ENCODE results near the gene PCDHAC1. TPM values are rescaled to one million over a fixed set of nuclear protein-coding genes. Genes with fewer than 3 reads are reported as not detected.

The PCDHAC1 gene
- total and polyA plus RNA-seq, 2 donors (not counting 3 experiments of a cell fraction or from before 2014, with no cell fraction given) = not detected

- H3K9me3 ChIP-seq (replicated peaks; ENCODE audit: control insufficient read depth, insufficient read depth, low read length) = no peaks in the 10 kb centered on the region
- no TSS peak for BruUV-seq (replicated peaks)
- no peaks in the 10 kb centered on the region for H4K20me1 ChIP-seq (replicated peaks; ENCODE audit: control insufficient read depth, extremely low read depth, insufficient read depth, low read length)
- dilution Hi-C loops (cut with MboI; ENCODE audit: extremely low pct_ligation_motif_present, low sequenced_read_pairs) (no loop called here), intact Hi-C loops (cut with micrococcal nuclease) (loop anchor here (1.0 to 5.0 kb wide), 2 partner anchors 44 to 115 kb away; partner anchors contain the start of gene PCDHA13)
- H3K27ac ChIP-seq (ENCODE audit: insufficient read depth, low read depth, low read length) = no peak overlapping the region
- no peak overlapping the region for H3K9ac ChIP-seq (replicated peaks; ENCODE audit: extremely low read depth, insufficient read depth, low read length)
- ChIA-PET POLR2A (no interaction called here), CTCF (interaction anchor here (0.6 to 2.4 kb wide), 11 partner anchors 9 to 118 kb away, joined by 3 to 34 read pairs (median 4); no protein-coding TSS in a partner anchor)
- H3K27me3 ChIP-seq (ENCODE audit: control insufficient read depth in 2 of 2, insufficient read depth in 2 of 2, low read length in 2 of 2) = peaks cover 23 to 25% of the 10 kb centered on the region in 2 experiments
- FAIRE-seq = peak; percentile 70
- peak overlapping the region; percentile 69 for H2AFZ ChIP-seq (ENCODE audit: low read depth, low read length)
- peak overlapping the region; percentile 3 for H3K4me2 ChIP-seq (ENCODE audit: insufficient read depth, low read length)
- H3K4me3 ChIP-seq (replicated peaks in 1 of 3; ENCODE audit: insufficient read depth in 1 of 3, low read depth in 1 of 3, low read length in 3 of 3) = peak overlapping the region in 2 of 3 experiments; percentile 1 to 23
- no peaks in the 10 kb centered on the region for H3K9me1 ChIP-seq (replicated peaks; ENCODE audit: control insufficient read depth, extremely low read depth, insufficient read depth, low read length)
- peaks cover 2% of the 10 kb centered on the region for H3K4me1 ChIP-seq (ENCODE audit: control insufficient read depth, extremely low read depth, insufficient read depth, low read length)
- peak; percentile 77 for DNase-seq (ENCODE audit: low read depth, low spot score)
- H3K36me3 ChIP-seq (ENCODE audit: control insufficient read depth in 2 of 2, extremely low read depth in 1 of 2, insufficient read depth in 2 of 2, low read length in 2 of 2) = no peaks in the 10 kb centered on the region
- TF ChIP-seq CTCF (IDR thresholded peaks at IDR 0.05; ENCODE audit: extremely low read depth in 1 of 2, insufficient read depth in 1 of 2, low read depth in 1 of 2, low read length in 2 of 2) = peak; percentile 87 to 96
- peak; percentile 27 for TF ChIP-seq EZH2 (IDR thresholded peaks at IDR 0.05; ENCODE audit: borderline replicate concordance, low read depth, low read length, severe bottlenecking)
- no peak for TF ChIP-seq MYC (IDR thresholded peaks at IDR 0.05; ENCODE audit: low read depth, low read length)
- no peaks in the 10 kb centered on the region for H3K79me2 ChIP-seq (ENCODE audit: control insufficient read depth, insufficient read depth, low read length)
Measured at GRCh38 chr5:140926443-140927227, 536 bp downstream of the PCDHAC1 start.

GRCh38 chr5:140927228-140927573, 1.1 kb downstream of the PCDHAC1 start:
- Histone ChIP-seq H3K4me3 (replicated peaks in 1 of 3; ENCODE audit: insufficient read depth in 1 of 3, low read depth in 1 of 3, low read length in 3 of 3) (peak overlapping the region in 2 of 3 experiments; percentile 1 to 23), H3K4me1 (ENCODE audit: control insufficient read depth, extremely low read depth, insufficient read depth, low read length) (peaks cover 2% of the 10 kb centered on the region), H3K9me3 (replicated peaks; ENCODE audit: control insufficient read depth, insufficient read depth, low read length) (no peaks in the 10 kb centered on the region), H3K4me2 (ENCODE audit: insufficient read depth, low read length) (peak overlapping the region; percentile 3), H3K79me2 (ENCODE audit: control insufficient read depth, insufficient read depth, low read length) (no peaks in the 10 kb centered on the region), H3K9me1 (replicated peaks; ENCODE audit: control insufficient read depth, extremely low read depth, insufficient read depth, low read length) (no peaks in the 10 kb centered on the region), H3K9ac (replicated peaks; ENCODE audit: extremely low read depth, insufficient read depth, low read length) (no peak overlapping the region), H4K20me1 (replicated peaks; ENCODE audit: control insufficient read depth, extremely low read depth, insufficient read depth, low read length) (no peaks in the 10 kb centered on the region), H2AFZ (ENCODE audit: low read depth, low read length) (peak overlapping the region; percentile 69), H3K36me3 (ENCODE audit: control insufficient read depth in 2 of 2, extremely low read depth in 1 of 2, insufficient read depth in 2 of 2, low read length in 2 of 2) (no peaks in the 10 kb centered on the region), H3K27me3 (ENCODE audit: control insufficient read depth in 2 of 2, insufficient read depth in 2 of 2, low read length in 2 of 2) (peaks cover 23 to 25% of the 10 kb centered on the region in 2 experiments), H3K27ac (ENCODE audit: insufficient read depth, low read depth, low read length) (no peak overlapping the region)
- FAIRE-seq (no peak), DNase-seq (ENCODE audit: low read depth, low spot score) (no peak)
- TF ChIP-seq FOS (IDR thresholded peaks at IDR 0.05; ENCODE audit: borderline replicate concordance, insufficient read depth, low read length) (no peak), JUN (IDR thresholded peaks at IDR 0.05; ENCODE audit: borderline replicate concordance, insufficient read depth, insufficient read length, low read depth) (no peak), POLR2A (IDR thresholded peaks at IDR 0.05; ENCODE audit: low read depth, low read length) (no peak), EZH2 (IDR thresholded peaks at IDR 0.05; ENCODE audit: borderline replicate concordance, low read depth, low read length, severe bottlenecking) (peak; percentile 10), MYC (IDR thresholded peaks at IDR 0.05; ENCODE audit: low read depth, low read length) (no peak), POLR2AphosphoS5 (IDR thresholded peaks at IDR 0.05; ENCODE audit: insufficient read depth, low read depth, low read length) (no peak), MAX (IDR thresholded peaks at IDR 0.05; ENCODE audit: insufficient read depth, insufficient read length) (no peak), CTCF (IDR thresholded peaks at IDR 0.05; ENCODE audit: extremely low read depth in 1 of 2, insufficient read depth in 1 of 2, low read depth in 1 of 2, low read length in 2 of 2) (no peak)
- POLR2A ChIA-PET = no interaction called here
- no TSS peak for BruUV-seq (replicated peaks)
- intact Hi-C loops (cut with micrococcal nuclease) (loop anchor here (5.0 kb wide), 1 partner anchor 45 kb away; the partner anchor contains the start of gene PCDHA13), dilution Hi-C loops (cut with MboI; ENCODE audit: extremely low pct_ligation_motif_present, low sequenced_read_pairs) (no loop called here)
- CTCF ChIA-PET = interaction anchor here (0.9 to 2.4 kb wide), 8 partner anchors 9 to 113 kb away, joined by 3 to 34 read pairs (median 4); no protein-coding TSS in a partner anchor

All from endothelial cell of umbilical vein (primary cell).